Measurements from ENCODE around the gene EXOC4. TPM values are rescaled to one million over a fixed set of nuclear protein-coding genes. Genes with fewer than 3 reads are reported as not detected.

The EXOC4 gene
- total and polyA plus RNA-seq, 2 of the 8 experiments (the other 6 are each of a cell fraction or from before 2014, with no cell fraction given), result 27.0 to 67.3 TPM

GRCh38 chr7:133233142-133233541 lies 19.7 kb upstream of the EXOC4 start (continued):
- TF ChIP-seq ATF2 (IDR thresholded peaks at IDR 0.05; ENCODE audit: low read length) (no peak), BCL11A (IDR thresholded peaks at IDR 0.05; ENCODE audit: low read depth in 2 of 2, low read length in 2 of 2) (no peak), MAFK (IDR thresholded peaks at IDR 0.05; ENCODE audit: low read depth, low read length) (no peak), HDAC6 (IDR thresholded peaks at IDR 0.05; ENCODE audit: low read depth, low read length) (no peak), CBX8 (IDR thresholded peaks at IDR 0.05; ENCODE audit: borderline replicate concordance, low read depth, low read length) (no peak)
